GM23338 (cell line): ENCODE data around the gene JARID2. TPM values are rescaled to one million over a fixed set of nuclear protein-coding genes. Genes with fewer than 3 reads are reported as not detected.

ENCODE experiments used
- ATAC-seq: fragments of 200-7000 bp; cut with Tn5 transposase; 3 replicates; pipeline ENCODE4 v1.9.1; 2020
- DNase-seq: peaks from one replicate; pipeline ENCODE4 v3.0.0-alpha.2; 2015; ENCODE audit warnings: low spot score
- H2AFZ ChIP-seq: fragments of 200-600 bp; sonication (generic); 2 replicates; pipeline ENCODE4 v1.8.0; 2016; ENCODE audit warnings: antibody characterized with exemption, mild to moderate bottlenecking, moderate library complexity
- H3F3A ChIP-seq: fragments of 200-600 bp; sonication (generic); replicated peaks from 2 replicates; pipeline ENCODE4 v1.8.0; 2017; ENCODE audit warnings: antibody characterized with exemption, mixed run types, low read depth
- H3K27ac ChIP-seq: fragments of 200-600 bp; sonication (generic); 2 replicates; pipeline ENCODE4 v1.6.1; 2016; ENCODE audit warnings: low read depth
- H3K27me3 ChIP-seq: fragments of 200-600 bp; sonication (generic); 2 replicates; pipeline ENCODE4 v1.8.0; 2016; ENCODE audit warnings: mild to moderate bottlenecking, mixed run types, moderate library complexity; ENCODE audit not compliant: insufficient read depth
- H3K36me3 ChIP-seq: fragments of 200-600 bp; sonication (generic); 2 replicates; pipeline ENCODE4 v1.8.0; 2016; ENCODE audit warnings: mild to moderate bottlenecking; ENCODE audit not compliant: insufficient read depth
- H3K4me1 ChIP-seq: fragments of 200-600 bp; sonication (generic); 2 replicates; pipeline ENCODE4 v1.8.0; 2016; ENCODE audit warnings: mild to moderate bottlenecking, moderate library complexity; ENCODE audit not compliant: insufficient read depth
- H3K4me2 ChIP-seq: fragments of 200-600 bp; sonication (generic); 2 replicates; pipeline ENCODE4 v1.7.1; 2017; ENCODE audit warnings: mixed run types
- H3K4me3 ChIP-seq: fragments of 200-600 bp; sonication (generic); 2 replicates; pipeline ENCODE4 v1.6.1; 2016; ENCODE audit warnings: mixed run types
- H3K79me2 ChIP-seq: fragments of 200-600 bp; sonication (generic); replicated peaks from 2 replicates; pipeline ENCODE4 v1.8.0; 2017; ENCODE audit warnings: mild to moderate bottlenecking; ENCODE audit not compliant: insufficient read depth
- H3K9me2 ChIP-seq: fragments of 200-600 bp; sonication (generic); 2 replicates; pipeline ENCODE4 v1.8.0; 2017; ENCODE audit not compliant: insufficient read depth
- H4K20me1 ChIP-seq: fragments of 200-600 bp; sonication (generic); replicated peaks from 2 replicates; pipeline ENCODE4 v1.8.0; 2017; ENCODE audit warnings: mild to moderate bottlenecking; ENCODE audit not compliant: insufficient read depth
- H3K27ac Mint-ChIP-seq: 2 replicates; pipeline ENCODE4 v1.8.0; 2020; ENCODE audit warnings: inconsistent platforms, mild to moderate bottlenecking, moderate library complexity, mixed read lengths
- H3K27me3 Mint-ChIP-seq: 3 replicates; pipeline ENCODE4 v1.8.0; 2022; ENCODE audit warnings: low read depth, mild to moderate bottlenecking, moderate library complexity, mixed read lengths, inconsistent platforms; ENCODE audit not compliant: insufficient read depth, poor library complexity
- H3K36me3 Mint-ChIP-seq: 3 replicates; pipeline ENCODE4 v1.8.0; 2021; ENCODE audit warnings: low read depth, mild to moderate bottlenecking, inconsistent platforms, moderate library complexity, mixed read lengths
- H3K4me1 Mint-ChIP-seq: 3 replicates; pipeline ENCODE4 v1.8.0; 2020; ENCODE audit warnings: mild to moderate bottlenecking, inconsistent platforms, mixed read lengths
- H3K4me3 Mint-ChIP-seq: 3 replicates; pipeline ENCODE4 v1.8.0; 2021; ENCODE audit warnings: moderate library complexity, mild to moderate bottlenecking, inconsistent platforms, mixed read lengths
- H3K9me3 Mint-ChIP-seq: 3 replicates; pipeline ENCODE4 v1.8.0; 2020; ENCODE audit warnings: moderate library complexity, mild to moderate bottlenecking, inconsistent platforms, mixed read lengths
- CREB1 ChIP-seq: fragments of 250-450 bp; sonication (Bioruptor Pico); IDR thresholded peaks from 2 replicates; pipeline ENCODE4 v1.5.0; 2020; ENCODE audit warnings: low read depth, mild to moderate bottlenecking, moderate library complexity
- CTCF ChIP-seq, 2 experiments: fragments of 200-600 bp in 1 of 2; sonication (generic) in 1 of 2; conservative IDR thresholded peaks; 2 replicates each; pipeline versions ENCODE4 v1.5.1 to v1.6.1; 2016 to 2017; ENCODE audit warnings: antibody characterized with exemption in 2 of 2, low read depth in 2 of 2, mild to moderate bottlenecking in 2 of 2, moderate library complexity in 1 of 2
- ETS1 ChIP-seq: IDR thresholded peaks from 2 replicates; pipeline ENCODE4 v1.6.1; 2016; ENCODE audit warnings: antibody characterized with exemption
- EZH2 ChIP-seq: fragments of 200-600 bp; sonication (generic); IDR thresholded peaks from one replicate; pipeline ENCODE4 v1.8.0; 2017; ENCODE audit warnings: antibody characterized with exemption, mild to moderate bottlenecking, low read depth; ENCODE audit not compliant: unreplicated experiment
- EZH2phosphoT487 ChIP-seq: fragments of 200-600 bp; sonication (generic); IDR thresholded peaks from one replicate; pipeline ENCODE4 v1.8.1; 2018; ENCODE audit warnings: antibody characterized with exemption; ENCODE audit not compliant: unreplicated experiment
- JUNB ChIP-seq: IDR thresholded peaks from one replicate; pipeline ENCODE4 v1.6.1; 2016; ENCODE audit warnings: antibody characterized with exemption; ENCODE audit not compliant: unreplicated experiment
- NANOG ChIP-seq: IDR thresholded peaks from 2 replicates; pipeline ENCODE4 v1.6.1; 2016; ENCODE audit warnings: antibody characterized with exemption, borderline replicate concordance
- POLR2AphosphoS5 ChIP-seq: IDR thresholded peaks from 2 replicates; pipeline ENCODE4 v1.6.1; 2016; ENCODE audit warnings: antibody characterized with exemption, low read depth
- REST ChIP-seq: IDR thresholded peaks from one replicate; pipeline ENCODE4 v1.6.1; 2018; ENCODE audit warnings: antibody characterized with exemption; ENCODE audit not compliant: unreplicated experiment
- STAT1 ChIP-seq: IDR thresholded peaks from one replicate; pipeline ENCODE4 v1.6.1; 2016; ENCODE audit warnings: antibody characterized with exemption; ENCODE audit not compliant: unreplicated experiment
- ZNF114 ChIP-seq: fragments of 250-450 bp; sonication (Bioruptor Pico); IDR thresholded peaks from 2 replicates; pipeline ENCODE4 v1.5.0; 2020; ENCODE audit warnings: mild to moderate bottlenecking, moderate library complexity
- ZNF331 ChIP-seq: fragments of 250-450 bp; sonication (Bioruptor Pico); IDR thresholded peaks from 2 replicates; pipeline ENCODE4 v1.5.0; 2020; ENCODE audit warnings: low read depth, mild to moderate bottlenecking, moderate library complexity
- ZNF462 ChIP-seq: fragments of 250-450 bp; sonication (Bioruptor Pico); IDR thresholded peaks from 2 replicates; pipeline ENCODE4 v1.5.0; 2020; ENCODE audit warnings: mild to moderate bottlenecking, moderate library complexity
- polyA plus RNA-seq: library from polyadenylated mRNA; unstranded; fragments of >200 nt; fragmentation: Nextera tagmentation; extraction: Ambion mirVana; gene quantifications from 2 replicates; pipeline ENCODE4 v1.2.1, GENCODE V29; 2016
- total RNA-seq: library from RNA; depleted of rRNA; stranded (reverse); fragments of >200 nt; shearing (Covaris generic); gene quantifications from 2 replicates; pipeline ENCODE4 v1.2.3, GENCODE V29; 2014

The JARID2 gene
- total and polyA plus RNA-seq, 2 experiments from 2014 or later, result 92.8 to 196 TPM

- Mint-ChIP-seq H3K27me3 (peaks cover 22% of the 10 kb centered on the region), H3K27ac (peak overlapping the region; percentile 73), H3K36me3 (peaks cover 24% of the 10 kb centered on the region; the same call in 2 of the 3 replicates), H3K9me3 (no peaks in the 10 kb centered on the region), H3K4me1 (peaks cover 81% of the 10 kb centered on the region), H3K4me3 (no peak overlapping the region)
- peak overlapping the region; percentile 9; the same call in 1 of the 2 replicates for H3K4me2 ChIP-seq
- peaks cover 97% of the 10 kb centered on the region for H3K4me1 ChIP-seq
- DNase-seq, result no peak
- H3K79me2 ChIP-seq, result peaks cover 100% of the 10 kb centered on the region
- peaks cover 97% of the 10 kb centered on the region for H4K20me1 ChIP-seq
- H3K9me2 ChIP-seq, result no peaks in the 10 kb centered on the region
- no peak overlapping the region for H3K27ac ChIP-seq
- H2AFZ ChIP-seq, result no peak overlapping the region
- peaks cover 36% of the 10 kb centered on the region for H3F3A ChIP-seq
- ATAC-seq, result no peak
- no peak overlapping the region for H3K4me3 ChIP-seq
- H3K27me3 ChIP-seq, result no peaks in the 10 kb centered on the region
- no peaks in the 10 kb centered on the region for H3K36me3 ChIP-seq
- TF ChIP-seq NANOG (no peak), ZNF114 (CRISPR knock-in tag) (no peak), CTCF (conservative IDR thresholded peaks at IDR 0.05; ENCODE audit: low read depth in 2 of 2) (no peak), REST (no peak), ZNF462 (CRISPR knock-in tag) (no peak), POLR2AphosphoS5 (no peak), ZNF331 (CRISPR knock-in tag) (no peak), EZH2 (no peak), EZH2phosphoT487 (no peak), ETS1 (no peak), CREB1 (CRISPR knock-in tag) (no peak), JUNB (no peak), STAT1 (no peak)
Observed at GRCh38 chr6:15320693-15321092, 74.8 kb downstream of the JARID2 start.
